ENCODE data around the gene PHC2.

The PHC2 gene

DNA sequence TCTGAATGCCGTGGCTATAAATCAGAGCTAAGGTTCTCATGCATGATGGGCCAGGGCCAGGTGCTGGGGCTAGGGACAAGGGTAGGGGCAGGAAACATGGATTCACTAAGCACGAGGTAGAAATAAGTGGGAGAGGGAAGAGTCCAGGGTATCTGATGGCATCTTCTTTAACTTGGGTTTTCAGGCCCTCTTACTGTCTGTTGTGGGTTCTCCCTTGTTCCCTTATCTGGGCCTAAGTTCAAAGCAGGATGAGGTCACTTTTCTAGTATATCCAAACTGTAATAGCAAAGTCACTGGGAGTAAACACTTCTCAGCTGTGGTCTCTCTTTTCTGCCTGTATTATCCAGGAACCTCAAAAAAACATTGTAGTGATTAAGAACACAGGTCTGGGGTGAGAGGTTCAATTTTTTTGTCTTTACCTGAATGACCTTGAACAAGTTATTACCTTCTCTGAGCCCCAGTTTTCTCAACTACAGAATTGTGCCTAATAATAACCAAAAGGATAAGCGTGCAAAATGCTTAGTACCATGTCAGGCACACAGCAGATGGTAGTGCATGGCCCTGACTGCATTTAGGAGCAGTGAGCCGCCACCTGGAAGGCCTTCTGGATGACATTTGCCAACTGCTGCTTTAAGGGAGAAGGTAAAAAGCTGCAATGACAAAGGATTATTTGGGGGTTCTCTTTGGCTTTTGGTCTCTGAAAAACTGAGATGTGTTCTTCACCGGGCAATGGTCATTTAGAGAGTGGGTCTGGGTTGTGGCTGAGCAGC, 56.4 kb downstream of the PHC2 start:
- DNase-seq (ENCODE audit: low read depth) = no peak
- no peak for TF ChIP-seq CTCF (IDR thresholded peaks at IDR 0.05; ENCODE audit: insufficient read depth, low read depth, low read length, missing control alignments)
- no peak overlapping the region for H3K4me3 ChIP-seq (ENCODE audit: low read length)

- no peak for TF ChIP-seq CTCF (IDR thresholded peaks at IDR 0.05; ENCODE audit: insufficient read depth, low read depth, low read length, missing control alignments)
- DNase-seq (ENCODE audit: low read depth) = no peak
- no peak overlapping the region for H3K4me3 ChIP-seq (ENCODE audit: low read length)
Observed at GRCh38 chr1:33373606-33374005, 57.3 kb downstream of the PHC2 start.

GRCh38 chr1:33372677-33373076, 58.2 kb downstream of the PHC2 start:
- H3K4me3 ChIP-seq (ENCODE audit: low read length) = no peak overlapping the region
- no peak for DNase-seq (ENCODE audit: low read depth)
- TF ChIP-seq CTCF (IDR thresholded peaks at IDR 0.05; ENCODE audit: insufficient read depth, low read depth, low read length, missing control alignments) = no peak

DNA sequence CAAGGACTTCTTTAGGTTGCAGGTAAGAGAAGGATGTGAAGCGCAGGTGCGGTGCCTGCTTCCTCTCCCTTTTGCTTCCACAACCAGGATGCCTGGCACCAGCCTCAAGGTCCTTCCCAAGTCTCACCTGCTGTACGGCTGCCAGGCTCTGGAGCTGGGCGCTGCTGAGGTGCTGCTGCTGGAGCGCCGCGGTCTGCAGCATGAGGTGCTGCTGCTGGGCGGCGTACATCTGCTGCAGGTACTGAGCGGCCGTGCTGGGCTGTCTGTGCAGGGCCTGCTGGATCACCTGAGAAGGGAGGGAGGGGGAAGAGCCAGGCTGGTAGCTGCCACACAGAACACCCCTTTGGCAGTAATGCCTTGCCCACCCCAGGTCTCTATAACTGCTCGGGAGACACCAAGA, 58.7 kb downstream of the PHC2 start:
- DNase-seq (ENCODE audit: low read depth) = no peak
- no peak for TF ChIP-seq CTCF (IDR thresholded peaks at IDR 0.05; ENCODE audit: insufficient read depth, low read depth, low read length, missing control alignments)
- no peak overlapping the region for H3K4me3 ChIP-seq (ENCODE audit: low read length)

DNA sequence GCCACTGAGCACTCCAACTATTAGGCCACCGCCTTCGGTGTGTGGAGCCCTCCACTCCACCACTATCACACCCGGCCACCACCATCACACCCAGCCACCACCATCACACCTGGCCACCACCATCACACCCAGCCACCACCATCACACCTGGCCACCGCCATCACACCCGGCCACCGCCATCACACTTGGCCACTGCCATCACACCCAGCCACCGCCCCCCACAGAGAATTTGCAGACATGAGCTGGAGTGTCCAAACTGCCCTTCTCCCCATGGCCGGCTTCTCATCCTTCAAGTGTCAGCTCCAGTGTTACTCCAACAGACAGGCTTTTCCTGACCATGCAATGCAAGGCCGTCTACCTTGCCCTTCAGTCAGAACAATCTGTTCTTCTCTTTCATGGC, 59.6 kb downstream of the PHC2 start:
- DNase-seq (ENCODE audit: low read depth) = no peak
- no peak for TF ChIP-seq CTCF (IDR thresholded peaks at IDR 0.05; ENCODE audit: insufficient read depth, low read depth, low read length, missing control alignments)
- H3K4me3 ChIP-seq (ENCODE audit: low read length) = no peak overlapping the region

DNA sequence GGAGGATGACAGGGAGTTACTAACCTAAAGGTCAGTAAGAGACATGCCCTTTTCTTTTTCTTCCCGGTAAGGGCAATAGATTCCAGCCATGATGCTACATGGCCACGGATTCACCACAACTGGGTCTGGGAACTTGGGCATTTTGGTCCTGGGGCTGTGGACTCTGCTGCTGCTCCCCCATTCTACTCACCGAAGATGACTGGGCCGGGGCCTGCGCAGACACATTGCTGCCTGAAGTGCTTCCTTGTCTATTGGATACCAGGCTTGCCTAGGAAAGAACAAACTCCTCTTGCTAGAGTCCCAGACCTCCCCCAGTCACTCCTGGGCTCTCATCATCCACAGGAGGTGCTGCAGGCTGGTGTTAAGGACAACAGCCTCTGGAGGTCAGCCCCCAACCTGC, 60.1 kb downstream of the PHC2 start:
- H3K4me3 ChIP-seq (ENCODE audit: low read length) = no peak overlapping the region
- no peak for TF ChIP-seq CTCF (IDR thresholded peaks at IDR 0.05; ENCODE audit: insufficient read depth, low read depth, low read length, missing control alignments)
- DNase-seq (ENCODE audit: low read depth) = no peak

GRCh38 chr1:33370301-33370700, 60.6 kb downstream of the PHC2 start:
- no peak for TF ChIP-seq CTCF (IDR thresholded peaks at IDR 0.05; ENCODE audit: insufficient read depth, low read depth, low read length, missing control alignments)
- H3K4me3 ChIP-seq (ENCODE audit: low read length) = no peak overlapping the region
- no peak for DNase-seq (ENCODE audit: low read depth)

Data from epithelial cell of esophagus (primary cell).